Measurements from ENCODE around the gene HSDL1. TPM values are rescaled to one million over a fixed set of nuclear protein-coding genes. Genes with fewer than 3 reads are reported as not detected.

HSDL1 gene
- total RNA-seq, 1 experiment from 2014 or later: 35.8 TPM

- no peaks in the 10 kb centered on the region for H3K9me2 ChIP-seq (ENCODE audit: insufficient read depth)
- CTCF ChIA-PET: interaction anchor here (1.5 kb wide), 1 partner anchor 24 kb away, joined by 3 read pairs; no protein-coding TSS in a partner anchor
- H3K4me1 ChIP-seq (ENCODE audit: control insufficient read depth in 1 of 2, insufficient read depth in 2 of 2, low read length in 2 of 2): no peaks in the 10 kb centered on the region
- BruUV-seq (replicated peaks): no TSS peak
- peaks cover 98% of the 10 kb centered on the region for H3K79me2 ChIP-seq (ENCODE audit: insufficient read depth, low read length)
- H3K4me2 ChIP-seq (ENCODE audit: low read length): no peak overlapping the region
- H2AFZ ChIP-seq (ENCODE audit: low read depth, low read length, poor library complexity, severe bottlenecking): no peak overlapping the region
- H3K27me3 ChIP-seq (ENCODE audit: insufficient read depth, low read length): no peaks in the 10 kb centered on the region
- DNase-seq (ENCODE audit: low read depth, low spot score) (no peak), ATAC-seq (no peak)
- RAD21 ChIA-PET (ENCODE audit: low non-redundant PET in 1 of 2, low total read pairs in 2 of 2, uncharacterized antibody in 2 of 2, unreplicated experiment in 2 of 2): no interaction called here
- no peak overlapping the region for H3K27ac ChIP-seq (ENCODE audit: low read depth, low read length)
- POLR2A ChIA-PET: no interaction called here
- TF ChIP-seq JUND (IDR thresholded peaks at IDR 0.05) (no peak), RAD21 (IDR thresholded peaks at IDR 0.05; ENCODE audit: low read depth) (no peak), ZBTB33 (IDR thresholded peaks at IDR 0.05; ENCODE audit: extremely low read depth, insufficient replicate concordance, low read length) (no peak), CBX3 (IDR thresholded peaks at IDR 0.05; ENCODE audit: low read depth) (no peak), POLR2A (IDR thresholded peaks at IDR 0.05; ENCODE audit: borderline replicate concordance, extremely low read depth, insufficient read depth, insufficient read length) (no peak), TCF7L2 (IDR thresholded peaks at IDR 0.05; ENCODE audit: borderline replicate concordance, extremely low read depth, insufficient read depth, insufficient read length) (no peak), ELF1 (IDR thresholded peaks at IDR 0.05; ENCODE audit: borderline replicate concordance, low read depth) (no peak), ZFX (IDR thresholded peaks at IDR 0.05) (no peak), ATF3 (IDR thresholded peaks at IDR 0.05) (no peak), ZNF274 (IDR thresholded peaks at IDR 0.05; ENCODE audit: low read depth, low read length) (no peak), EGR1 (IDR thresholded peaks at IDR 0.05; ENCODE audit: low read depth) (no peak), FOSL1 (IDR thresholded peaks at IDR 0.05; ENCODE audit: low read depth) (no peak), SP1 (IDR thresholded peaks at IDR 0.05; ENCODE audit: low read depth) (no peak)
- intact Hi-C loops (cut with micrococcal nuclease): no loop called here
- H3K36me3 ChIP-seq (ENCODE audit: control insufficient read depth in 1 of 2, insufficient read depth in 2 of 2, low read length in 2 of 2): no peaks in the 10 kb centered on the region; a peak in 1 of 4 replicates
- H3K4me3 ChIP-seq (replicated peaks in 1 of 2; ENCODE audit: low read depth in 1 of 2, low read length in 2 of 2): no peak overlapping the region
- no peaks in the 10 kb centered on the region for H3K9me3 ChIP-seq (ENCODE audit: control insufficient read depth in 1 of 2, insufficient read depth in 1 of 2, low read depth in 1 of 2, low read length in 2 of 2)
- H4K20me1 ChIP-seq (ENCODE audit: insufficient read depth): no peaks in the 10 kb centered on the region
- H3K9ac ChIP-seq (ENCODE audit: low read length): no peak overlapping the region
Measured at GRCh38 chr16:84109598-84110335, 35.2 kb downstream of the HSDL1 start.

Data from HCT116 (cell line).